Heart left ventricle (tissue), 16 donors: ENCODE results near the gene APOB. TPM values are rescaled to one million over a fixed set of nuclear protein-coding genes. Genes with fewer than 3 reads are reported as not detected.

ENCODE experiments used
- ATAC-seq, 4 donors: fragments of 200-7000 bp; cut with Tn5 transposase; one replicate each; pipeline ENCODE4 v1.9.1; 2020 to 2022; ENCODE audit warnings: moderate library complexity in 4 of 4, mild to moderate bottlenecking in 3 of 4, moderate number of reproducible peaks in 1 of 4
- DNase-seq, 5 donors: peaks; one replicate each; pipeline ENCODE4 v3.0.0-alpha.2; 2020
- H3K27ac ChIP-seq, 12 donors: fragments of 200-600 bp; sonication (generic) in 4 of 12; one replicate each; pipeline versions ENCODE4 v1.5.0 to v1.8.0; 2016 to 2022; ENCODE audit warnings: mild to moderate bottlenecking in 2 of 12
- H3K27me3 ChIP-seq, 9 donors: fragments of 200-600 bp; sonication (generic) in 2 of 9; one replicate each; pipeline versions ENCODE4 v1.5.1 to v1.8.0; 2016 to 2022; ENCODE audit warnings: mild to moderate bottlenecking in 3 of 9
- H3K36me3 ChIP-seq, 9 donors: fragments of 200-600 bp; sonication (generic) in 2 of 9; one replicate each; pipeline versions ENCODE4 v1.5.0 to v1.8.0; 2018 to 2022; ENCODE audit warnings: mild to moderate bottlenecking in 2 of 9
- H3K4me1 ChIP-seq, 12 donors: fragments of 200-600 bp; sonication (generic) in 4 of 12; one replicate each; pipeline versions ENCODE4 v1.5.0 to v1.8.0; 2016 to 2022; ENCODE audit warnings: mild to moderate bottlenecking in 3 of 12
- H3K4me3 ChIP-seq, 12 donors: fragments of 200-600 bp; sonication (generic) in 4 of 12; one replicate each; pipeline versions ENCODE4 v1.5.0 to v1.8.0; 2017 to 2022; ENCODE audit warnings: mild to moderate bottlenecking in 9 of 12, moderate library complexity in 4 of 12
- H3K9me3 ChIP-seq, 12 donors: fragments of 200-600 bp; sonication (generic) in 4 of 12; one replicate each; pipeline versions ENCODE4 v1.5.0 to v1.8.0; 2016 to 2022; ENCODE audit warnings: mild to moderate bottlenecking in 1 of 12
- POLR2A ChIP-seq, 2 donors: fragments of 450-650 bp; IDR thresholded peaks; one replicate each; pipeline ENCODE4 v1.6.1; 2017; ENCODE audit warnings: antibody characterized with exemption in 2 of 2, mild to moderate bottlenecking in 2 of 2, moderate library complexity in 2 of 2
- WGBS, 4 donors: extraction: QIAGEN DNeasy Blood & Tissue Kit in 2 of 4; methylation state at CpG; one replicate each; pipeline versions ENCODE4 v1.1.5 to v1.1.7; 2013 to 2018; 5-methylcytosine and 5-hydroxymethylcytosine counted together
- intact Hi-C, 10 donors: fragments of 100-400 bp; cut with DNase I; formaldehyde crosslinking; loops; one replicate each; pipeline versions ENCODE4 v1.11.1 to v1.14.2; 2022
- polyA plus RNA-seq, 2 donors: library from polyadenylated mRNA; stranded (reverse); fragments of 200-250 nt; gene quantifications; one replicate each; pipeline ENCODE4 v1.2.3, GENCODE V29; 2013
- total RNA-seq, 9 donors: library from RNA; depleted of rRNA in 2 of 9; stranded (reverse); fragments of >200 nt in 2 of 9; fragmentation: NEBNext Ultra II Directional in 3 of 9; extraction: Animal tissue kit (Norgen Biotek cat#: 25700) in 3 of 9; gene quantifications; one replicate each; pipeline versions ENCODE4 v1.1.0 to v1.2.4, GENCODE V29; 2016 to 2023
- TF ChIP-seq, protein P1 (sequence below), 12 donors: fragments of 200-600 bp; sonication (generic) in 4 of 12; IDR thresholded peaks; one replicate each; pipeline versions ENCODE4 v1.5.0 to v1.8.0; 2018 to 2022; ENCODE audit warnings: antibody characterized with exemption in 12 of 12, mild to moderate bottlenecking in 5 of 12
- donor health status: ischemic (EF 13 %, LVEDD 7.1; RV severe dilation, severe dysfunction).
- donor health status: healthy with polysubstance abuse.
- donor health status: DM: no; HTN: yes; CAD: no.
- donor health status: DM: no; HTN: no; CAD: no.
- donor health status: ischemic (EF 25% LVEDD 6.9; RV normal size, moderate dysfunction).
- donor health status: ischemic (EF 25% LVEDD 5.7; RV mildly dilated, moderate dysfunction).
- donor health status: healthy.
- donor health status: DM: yes; HTN: yes; CAD: no.
- donor health status: ischemic (EF 35%, LVEDD 5.7; RV mildly dilated, moderate dysfunction).
- donor health status: nonischemic (EF 11% LVEDD 7.7; RV severe dilation, severe dysfunction).
- donor health status: DM: yes; HTN: yes; CAD: no.
- donor health status: PGD.
- donor health status: ischemic (EF 29% LVEDD 5.4; RV normal size, mild dysfunction).
- donor health status: nonischemic (EF 23%, LVEDD 6.1; RV moderate dilation, normal function).

APOB gene
- total and polyA plus RNA-seq, 11 donors = 0.72 to 55.6 (median 11.3) TPM

DNA sequence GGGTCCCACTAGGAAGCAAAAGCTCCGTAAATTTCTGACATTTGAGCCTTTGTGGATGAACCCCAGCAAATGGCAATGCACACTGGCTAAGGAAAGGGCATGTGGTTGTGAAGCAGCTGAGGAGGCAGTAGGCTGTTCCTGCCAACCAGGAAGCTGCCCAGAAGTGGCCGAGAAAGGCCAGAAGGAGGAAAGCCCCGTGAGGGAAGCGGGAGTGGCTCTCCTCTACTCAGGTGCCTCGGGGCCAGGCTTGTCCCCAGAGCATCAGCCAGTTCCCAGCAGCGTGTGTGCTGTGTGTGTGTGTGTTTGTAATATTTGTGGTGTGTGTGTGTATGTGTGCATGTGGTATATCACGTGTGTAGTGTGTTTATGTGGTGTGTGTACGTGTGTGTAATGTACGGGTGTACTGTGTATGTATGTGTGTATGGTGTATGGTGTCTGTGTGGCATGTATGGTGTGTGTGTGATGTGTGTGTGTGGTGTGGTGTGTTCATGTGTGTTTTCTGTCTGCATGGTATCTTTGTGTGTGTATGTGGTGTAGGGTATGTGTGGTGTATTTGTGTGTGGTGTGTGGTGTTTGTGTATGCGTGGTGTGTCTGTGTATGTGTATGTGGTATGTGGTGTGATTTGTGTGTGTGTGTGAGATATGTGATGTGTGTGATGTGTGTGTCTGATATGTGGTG lies 90.6 kb downstream of the APOB start:
- DNase-seq (no peak), ATAC-seq (no peak)
- Histone ChIP-seq H3K9me3 (no peaks in the 10 kb centered on the region), H3K27ac (no peak overlapping the region), H3K4me3 (no peak overlapping the region), H3K36me3 (no peaks in the 10 kb centered on the region), H3K4me1 (no peaks in the 10 kb centered on the region), H3K27me3 (peaks cover 0 to 10% (median 0%) of the 10 kb centered on the region in 9 donors)
- 70 to 73% (median 72%) methylated on average over 10 of the region's 10 CpGs for WGBS, 4 donors
- intact Hi-C loops = loop anchor here in 1 of 10 donors (10.0 kb wide), 1 partner anchor 168 kb away; no protein-coding TSS in a partner anchor
- no peak for TF ChIP-seq POLR2A (IDR thresholded peaks at IDR 0.05)
- TF ChIP-seq, protein P1, sequence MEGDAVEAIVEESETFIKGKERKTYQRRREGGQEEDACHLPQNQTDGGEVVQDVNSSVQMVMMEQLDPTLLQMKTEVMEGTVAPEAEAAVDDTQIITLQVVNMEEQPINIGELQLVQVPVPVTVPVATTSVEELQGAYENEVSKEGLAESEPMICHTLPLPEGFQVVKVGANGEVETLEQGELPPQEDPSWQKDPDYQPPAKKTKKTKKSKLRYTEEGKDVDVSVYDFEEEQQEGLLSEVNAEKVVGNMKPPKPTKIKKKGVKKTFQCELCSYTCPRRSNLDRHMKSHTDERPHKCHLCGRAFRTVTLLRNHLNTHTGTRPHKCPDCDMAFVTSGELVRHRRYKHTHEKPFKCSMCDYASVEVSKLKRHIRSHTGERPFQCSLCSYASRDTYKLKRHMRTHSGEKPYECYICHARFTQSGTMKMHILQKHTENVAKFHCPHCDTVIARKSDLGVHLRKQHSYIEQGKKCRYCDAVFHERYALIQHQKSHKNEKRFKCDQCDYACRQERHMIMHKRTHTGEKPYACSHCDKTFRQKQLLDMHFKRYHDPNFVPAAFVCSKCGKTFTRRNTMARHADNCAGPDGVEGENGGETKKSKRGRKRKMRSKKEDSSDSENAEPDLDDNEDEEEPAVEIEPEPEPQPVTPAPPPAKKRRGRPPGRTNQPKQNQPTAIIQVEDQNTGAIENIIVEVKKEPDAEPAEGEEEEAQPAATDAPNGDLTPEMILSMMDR (IDR thresholded peaks at IDR 0.05) = no peak

Other genes with a start within 250 kb of the APOB start
- gene LDAH, start 221.0 kb downstream of the APOB start, total RNA-seq = 10 to 100 TPM in 2 of 9 donors, 1 to 10 TPM in 7; 2.5 to 13.2 (median 7.1) TPM
- gene LDAH, start 221.0 kb downstream of the APOB start, polyA plus RNA-seq = 1 to 10 TPM; 2.2 to 6.7 TPM
- gene TDRD15, start 79.9 kb upstream of the APOB start, total RNA-seq = under 1 TPM in 2 of 9 donors, not detected in 7; 0.05 to 0.08 TPM
- gene TDRD15, start 79.9 kb upstream of the APOB start, polyA plus RNA-seq = not detected